ENCODE data around the gene LYRM2. TPM values are rescaled to one million over a fixed set of nuclear protein-coding genes. Genes with fewer than 3 reads are reported as not detected.

LYRM2 gene
- total RNA-seq, 1 experiment from 2014 or later, result 36.8 TPM

DNA sequence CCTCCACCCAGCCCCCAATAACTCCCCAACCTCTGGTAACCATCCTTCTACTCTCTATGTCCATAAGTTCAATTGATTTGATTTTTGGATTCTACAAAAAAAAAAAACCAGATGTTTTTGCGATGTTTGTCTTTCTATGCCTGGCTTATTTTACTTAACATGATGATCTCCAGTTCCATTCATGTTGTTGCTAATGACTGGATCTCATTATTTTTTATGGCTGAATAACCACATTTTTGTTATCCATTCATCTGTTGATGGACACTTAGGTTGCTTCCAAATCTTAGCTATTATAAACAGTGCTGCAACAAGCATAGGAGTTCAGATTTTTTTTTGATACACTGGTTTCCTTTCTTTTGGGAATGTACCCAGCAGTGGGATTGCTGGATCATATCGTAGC is 98.8 kb downstream of the LYRM2 start:
- CTCF ChIA-PET, result no interaction called here
- H3K36me3 Mint-ChIP-seq (ENCODE audit: insufficient read depth, unreplicated experiment), result no peaks in the 10 kb centered on the region
- H3K27ac Mint-ChIP-seq (ENCODE audit: unreplicated experiment), result no peak overlapping the region
- no TSS peak for BruUV-seq (replicated peaks)
- intact Hi-C loops (cut with micrococcal nuclease; ENCODE audit: unreplicated experiment), result no loop called here
- no peak for TF ChIP-seq CTCF (IDR thresholded peaks at IDR 0.05; ENCODE audit: unreplicated experiment)
- DNase-seq, result no peak
- no peaks in the 10 kb centered on the region for H3K4me1 Mint-ChIP-seq (ENCODE audit: low read depth, unreplicated experiment)
- H3K4me3 Mint-ChIP-seq (ENCODE audit: low read depth, unreplicated experiment), result no peak overlapping the region
- no peaks in the 10 kb centered on the region for H3K9me3 Mint-ChIP-seq (ENCODE audit: low read depth, unreplicated experiment)
- no peaks in the 10 kb centered on the region for H3K27me3 Mint-ChIP-seq (ENCODE audit: unreplicated experiment)

DNA sequence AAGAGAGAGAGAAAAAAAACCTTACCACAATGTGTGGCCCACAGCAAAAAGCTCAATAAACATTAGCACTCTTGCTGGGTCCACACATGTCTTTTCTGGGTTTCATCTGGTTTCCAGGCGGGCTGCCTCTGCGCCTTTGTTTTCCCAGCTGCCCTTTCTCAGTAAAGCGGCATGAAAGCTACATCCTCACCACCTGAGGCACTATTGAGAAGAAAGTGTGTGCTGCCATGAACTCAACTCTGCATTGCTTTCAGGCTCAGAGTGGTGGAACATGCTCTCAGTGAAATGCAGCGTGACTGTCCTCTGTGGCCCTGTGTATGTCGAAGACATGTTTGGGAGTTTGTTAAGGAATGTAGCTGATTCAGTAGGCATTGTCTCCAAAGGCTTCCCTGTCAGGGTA is 102.3 kb downstream of the LYRM2 start:
- no peak for DNase-seq
- H3K36me3 Mint-ChIP-seq (ENCODE audit: insufficient read depth, unreplicated experiment), result no peaks in the 10 kb centered on the region
- CTCF ChIA-PET, result no interaction called here
- no peaks in the 10 kb centered on the region for H3K4me1 Mint-ChIP-seq (ENCODE audit: low read depth, unreplicated experiment)
- no peak overlapping the region for H3K27ac Mint-ChIP-seq (ENCODE audit: unreplicated experiment)
- no peaks in the 10 kb centered on the region for H3K27me3 Mint-ChIP-seq (ENCODE audit: unreplicated experiment)
- intact Hi-C loops (cut with micrococcal nuclease; ENCODE audit: unreplicated experiment), result no loop called here
- no peak for TF ChIP-seq CTCF (IDR thresholded peaks at IDR 0.05; ENCODE audit: unreplicated experiment)
- BruUV-seq (replicated peaks), result no TSS peak
- no peak overlapping the region for H3K4me3 Mint-ChIP-seq (ENCODE audit: low read depth, unreplicated experiment)
- no peaks in the 10 kb centered on the region for H3K9me3 Mint-ChIP-seq (ENCODE audit: low read depth, unreplicated experiment)

DNA sequence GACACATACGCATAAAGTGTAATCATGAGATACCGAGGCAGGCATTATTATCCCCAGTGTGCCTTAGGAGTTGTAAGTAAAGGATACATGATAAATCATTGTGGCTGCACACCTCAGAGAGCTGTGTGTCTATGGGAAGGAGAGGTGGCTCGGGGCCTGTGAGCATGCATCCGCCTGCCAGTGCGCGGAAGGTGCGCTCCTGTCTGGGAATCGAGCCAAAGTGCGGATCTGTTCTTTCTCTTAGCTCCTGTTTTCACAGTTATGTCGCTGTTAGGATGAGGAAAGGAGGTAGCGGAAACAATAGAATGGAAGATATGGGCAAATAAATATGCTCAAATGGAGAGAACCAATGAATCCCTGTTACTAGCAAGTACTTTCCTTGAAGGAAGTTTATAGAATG is 107.6 kb downstream of the LYRM2 start:
- H3K27ac Mint-ChIP-seq (ENCODE audit: unreplicated experiment), result no peak overlapping the region
- no TSS peak for BruUV-seq (replicated peaks)
- no peak overlapping the region for H3K4me3 Mint-ChIP-seq (ENCODE audit: low read depth, unreplicated experiment)
- intact Hi-C loops (cut with micrococcal nuclease; ENCODE audit: unreplicated experiment), result no loop called here
- no peaks in the 10 kb centered on the region for H3K4me1 Mint-ChIP-seq (ENCODE audit: low read depth, unreplicated experiment)
- H3K36me3 Mint-ChIP-seq (ENCODE audit: insufficient read depth, unreplicated experiment), result no peaks in the 10 kb centered on the region
- no peaks in the 10 kb centered on the region for H3K9me3 Mint-ChIP-seq (ENCODE audit: low read depth, unreplicated experiment)
- DNase-seq, result no peak
- no peaks in the 10 kb centered on the region for H3K27me3 Mint-ChIP-seq (ENCODE audit: unreplicated experiment)
- CTCF ChIA-PET, result no interaction called here
- TF ChIP-seq CTCF (IDR thresholded peaks at IDR 0.05; ENCODE audit: unreplicated experiment), result no peak

GRCh38 chr6:89528866-89529265 is 109.7 kb downstream of the LYRM2 start:
- no peak for DNase-seq
- intact Hi-C loops (cut with micrococcal nuclease; ENCODE audit: unreplicated experiment), result no loop called here
- H3K27me3 Mint-ChIP-seq (ENCODE audit: unreplicated experiment), result no peaks in the 10 kb centered on the region
- H3K36me3 Mint-ChIP-seq (ENCODE audit: insufficient read depth, unreplicated experiment), result no peaks in the 10 kb centered on the region
- no peaks in the 10 kb centered on the region for H3K4me1 Mint-ChIP-seq (ENCODE audit: low read depth, unreplicated experiment)
- no TSS peak for BruUV-seq (replicated peaks)
- H3K4me3 Mint-ChIP-seq (ENCODE audit: low read depth, unreplicated experiment), result no peak overlapping the region
- no peaks in the 10 kb centered on the region for H3K9me3 Mint-ChIP-seq (ENCODE audit: low read depth, unreplicated experiment)
- no peak for TF ChIP-seq CTCF (IDR thresholded peaks at IDR 0.05; ENCODE audit: unreplicated experiment)
- CTCF ChIA-PET, result interaction anchor here (0.6 kb wide), 1 partner anchor 552 kb away, joined by 3 read pairs; no protein-coding TSS in a partner anchor
- no peak overlapping the region for H3K27ac Mint-ChIP-seq (ENCODE audit: unreplicated experiment)

Data from Calu3 (cell line).